GM13976 (cell line): ENCODE measurements around the gene TEKT1.

Source experiments
- DNase-seq: peaks from one replicate; pipeline ENCODE4 v3.0.0; 2012; ENCODE audit warnings: low spot score
- in situ Hi-C: fragments of 300-500 bp; cut with MboI; formaldehyde crosslinking; loops from one replicate; pipeline ENCODE4 v1.12.0; 2022; ENCODE audit warnings: low sequenced_read_pairs, mixed read lengths, inconsistent platforms; ENCODE audit not compliant: unreplicated experiment
- TF ChIP-seq, protein P1 (sequence below): IDR thresholded peaks from 2 replicates; pipeline ENCODE4 v1.5.1; 2012; ENCODE audit warnings: borderline replicate concordance, mild to moderate bottlenecking; ENCODE audit not compliant: insufficient read depth; ENCODE audit errors: extremely low read depth, missing control alignments, control extremely low read depth

The TEKT1 gene

GRCh38 chr17:6761779-6762178 is 69.8 kb downstream of the TEKT1 start:
- DNase-seq = no peak
- in situ Hi-C loops = no loop called here
- TF ChIP-seq, protein P1, sequence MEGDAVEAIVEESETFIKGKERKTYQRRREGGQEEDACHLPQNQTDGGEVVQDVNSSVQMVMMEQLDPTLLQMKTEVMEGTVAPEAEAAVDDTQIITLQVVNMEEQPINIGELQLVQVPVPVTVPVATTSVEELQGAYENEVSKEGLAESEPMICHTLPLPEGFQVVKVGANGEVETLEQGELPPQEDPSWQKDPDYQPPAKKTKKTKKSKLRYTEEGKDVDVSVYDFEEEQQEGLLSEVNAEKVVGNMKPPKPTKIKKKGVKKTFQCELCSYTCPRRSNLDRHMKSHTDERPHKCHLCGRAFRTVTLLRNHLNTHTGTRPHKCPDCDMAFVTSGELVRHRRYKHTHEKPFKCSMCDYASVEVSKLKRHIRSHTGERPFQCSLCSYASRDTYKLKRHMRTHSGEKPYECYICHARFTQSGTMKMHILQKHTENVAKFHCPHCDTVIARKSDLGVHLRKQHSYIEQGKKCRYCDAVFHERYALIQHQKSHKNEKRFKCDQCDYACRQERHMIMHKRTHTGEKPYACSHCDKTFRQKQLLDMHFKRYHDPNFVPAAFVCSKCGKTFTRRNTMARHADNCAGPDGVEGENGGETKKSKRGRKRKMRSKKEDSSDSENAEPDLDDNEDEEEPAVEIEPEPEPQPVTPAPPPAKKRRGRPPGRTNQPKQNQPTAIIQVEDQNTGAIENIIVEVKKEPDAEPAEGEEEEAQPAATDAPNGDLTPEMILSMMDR = no peak

- in situ Hi-C loops = no loop called here
- DNase-seq = no peak
- TF ChIP-seq, protein P1 = no peak
Measured at GRCh38 chr17:6757747-6758146, 73.8 kb downstream of the TEKT1 start.

- in situ Hi-C loops = no loop called here
- DNase-seq = peak; percentile 18
- TF ChIP-seq, protein P1 = no peak
Measured at GRCh38 chr17:6756425-6757031, 75.0 kb downstream of the TEKT1 start.

DNA sequence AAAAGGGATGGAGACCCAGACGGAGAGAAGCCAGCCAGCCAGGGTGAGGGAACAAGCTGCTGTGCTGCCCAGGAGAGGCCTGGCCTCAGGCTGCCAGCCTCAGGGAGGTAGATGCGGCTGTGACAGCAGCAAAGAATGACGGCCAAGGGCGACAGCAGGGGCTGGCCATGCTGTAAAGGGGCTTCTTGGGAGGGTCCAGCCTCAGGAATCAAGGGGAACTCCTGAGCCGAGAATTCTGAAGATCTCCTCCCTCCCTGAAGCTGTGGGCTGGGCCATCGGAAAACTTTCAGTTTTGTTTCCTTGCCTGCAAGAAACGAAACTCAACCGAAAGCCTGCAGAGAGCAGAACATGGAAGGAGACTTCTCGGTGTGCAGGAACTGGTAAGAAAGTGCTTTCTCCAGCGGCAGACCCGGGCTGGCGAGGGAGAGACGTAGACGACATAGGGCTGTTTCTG is 75.8 kb downstream of the TEKT1 start, which contains the start of gene XAF1:
Gene XAF1 (plus strand): TSS at position 316 of the 454 bp plus-strand sequence. CDS start 33 bp downstream, at position 349.
- peak; percentile 58 for DNase-seq
- TF ChIP-seq, protein P1 = no peak
- in situ Hi-C loops = no loop called here

- in situ Hi-C loops = no loop called here
- no peak for DNase-seq
- TF ChIP-seq, protein P1 = no peak
Measured at GRCh38 chr17:6755281-6755680, 76.2 kb downstream of the TEKT1 start.

GRCh38 chr17:6753546-6753945 is 78.0 kb downstream of the TEKT1 start:
- TF ChIP-seq, protein P1 = no peak
- no peak for DNase-seq
- in situ Hi-C loops = no loop called here
